K562 treated with DMSO at 1 percent for 12 hours (cell line): Measurements from ENCODE around the gene GPR21. TPM values are rescaled to one million over a fixed set of nuclear protein-coding genes. Genes with fewer than 3 reads are reported as not detected.

Source experiments
- total RNA-seq: library from RNA; unstranded; fragments of 300-600 nt; gene quantifications from 2 replicates; pipeline ENCODE4 v1.2.3, GENCODE V29; 2022; ENCODE audit not compliant: insufficient read depth

The GPR21 gene
- total RNA-seq = not detected in 2 replicates

GRCh38 chr9:123033352-123033751 lies at the start of gene GPR21:
Gene GPR21 (plus strand): TSS chr9:123033667. CDS start chr9:123034567, 900 bp downstream.

Other genes starting within 250 kb of the GPR21 start
- not detected in 2 replicates for gene OR5C1, start 244.7 kb upstream of the GPR21 start, total RNA-seq
- gene OR1K1, start 233.5 kb upstream of the GPR21 start, total RNA-seq = not detected in 2 replicates
- gene PDCL, start 205.1 kb upstream of the GPR21 start, total RNA-seq = 7.0 and 17.6 TPM in 2 replicates
- gene RC3H2, start 128.3 kb upstream of the GPR21 start, total RNA-seq = 2.9 and 18.2 TPM in 2 replicates
- gene ZBTB6, start 120.3 kb upstream of the GPR21 start, total RNA-seq = 2.3 and 5.5 TPM in 2 replicates
- 1.5 and 6.0 TPM in 2 replicates for gene ZBTB26, start 102.2 kb upstream of the GPR21 start, total RNA-seq
- gene RABGAP1, start 92.6 kb upstream of the GPR21 start, total RNA-seq = 3.9 and 20.0 TPM in 2 replicates
- 24.2 and 55.8 TPM in 2 replicates for gene STRBP, start 234.9 kb downstream of the GPR21 start, total RNA-seq